ENCODE results near the gene ADGRD2. TPM values are rescaled to one million over a fixed set of nuclear protein-coding genes. Genes with fewer than 3 reads are reported as not detected.

The ADGRD2 gene
- total RNA-seq, 1 experiment from 2014 or later, result not detected

DNA sequence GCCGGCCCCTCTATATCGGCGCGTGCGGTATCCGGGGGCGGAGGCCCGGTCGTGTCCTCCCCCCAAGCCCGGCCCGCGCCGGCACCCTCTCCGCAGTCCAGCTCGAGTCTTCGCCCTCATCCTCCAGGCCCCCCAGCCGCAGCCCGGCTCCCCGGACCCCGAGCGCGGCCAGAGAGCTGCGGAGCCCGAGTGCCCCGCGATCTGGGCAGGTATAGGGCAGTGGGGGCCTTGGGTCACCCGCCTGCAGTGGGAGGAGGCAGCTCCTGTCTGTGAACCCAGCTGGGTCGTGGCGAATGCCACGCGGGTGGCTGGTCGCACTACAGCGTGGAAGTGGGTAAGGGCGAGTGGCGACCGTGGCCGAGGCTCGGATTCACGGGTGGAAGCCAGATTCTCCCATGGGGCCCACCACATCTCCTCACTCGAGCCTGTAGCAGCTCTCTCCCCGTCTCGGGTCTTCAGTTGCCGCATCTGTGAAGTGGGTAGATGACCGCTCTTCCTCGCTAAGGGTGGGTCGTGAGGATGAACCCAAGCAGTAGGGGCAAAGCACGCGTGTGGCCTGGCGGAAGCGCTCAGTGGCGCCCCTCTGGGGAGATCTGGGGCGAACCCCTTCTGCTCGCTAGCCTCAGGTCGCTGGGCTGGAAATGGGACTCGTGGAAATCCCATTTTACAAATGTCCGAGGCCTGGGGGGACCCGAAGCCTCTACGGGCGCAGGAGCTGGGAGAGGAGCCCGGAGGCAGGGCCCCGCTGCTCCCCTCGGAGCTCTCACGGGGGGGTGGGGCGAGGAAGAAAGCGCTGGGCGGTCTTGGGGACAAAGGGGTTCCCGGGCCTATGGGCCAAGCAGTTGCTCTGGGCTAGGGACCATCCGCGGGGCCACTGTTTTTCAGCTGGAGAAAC, 55.0 kb downstream of the ADGRD2 start:
- ChIA-PET RAD21 (ENCODE audit: low non-redundant PET in 1 of 2, low total read pairs in 2 of 2, uncharacterized antibody in 2 of 2, unreplicated experiment in 2 of 2) (no interaction called here), POLR2A (no interaction called here), CTCF (no interaction called here)
- H3K9ac ChIP-seq (ENCODE audit: low read length), result no peak overlapping the region
- H3K79me2 ChIP-seq (ENCODE audit: insufficient read depth, low read length), result no peaks in the 10 kb centered on the region
- no TSS peak for BruUV-seq (replicated peaks)
- no peaks in the 10 kb centered on the region for H3K27me3 ChIP-seq (ENCODE audit: insufficient read depth, low read length)
- no peaks in the 10 kb centered on the region for H3K9me2 ChIP-seq (ENCODE audit: insufficient read depth)
- no peak overlapping the region for H3K4me3 ChIP-seq (replicated peaks in 1 of 2; ENCODE audit: low read depth in 1 of 2, low read length in 2 of 2)
- H3K9me3 ChIP-seq (ENCODE audit: control insufficient read depth in 1 of 2, insufficient read depth in 1 of 2, low read depth in 1 of 2, low read length in 2 of 2), result no peaks in the 10 kb centered on the region
- H3K27ac ChIP-seq (ENCODE audit: low read depth, low read length), result no peak overlapping the region
- TF ChIP-seq POLR2AphosphoS5 (IDR thresholded peaks at IDR 0.05; ENCODE audit: low read depth, low read length) (no peak), EZH2 (IDR thresholded peaks at IDR 0.05) (no peak)
- ATAC-seq (no peak), DNase-seq (ENCODE audit: low read depth, low spot score) (no peak)
- no peak overlapping the region for H3K4me2 ChIP-seq (ENCODE audit: low read length)
- H3K4me1 ChIP-seq (ENCODE audit: control insufficient read depth in 1 of 2, insufficient read depth in 2 of 2, low read length in 2 of 2), result no peaks in the 10 kb centered on the region
- intact Hi-C loops (cut with micrococcal nuclease), result no loop called here
- no peaks in the 10 kb centered on the region for H4K20me1 ChIP-seq (ENCODE audit: insufficient read depth)
- H3K36me3 ChIP-seq (ENCODE audit: control insufficient read depth in 1 of 2, insufficient read depth in 2 of 2, low read length in 2 of 2), result no peaks in the 10 kb centered on the region
- H2AFZ ChIP-seq (ENCODE audit: low read depth, low read length, poor library complexity, severe bottlenecking), result no peak overlapping the region

GRCh38 chr9:124505901-124506346, 55.7 kb downstream of the ADGRD2 start:
- Histone ChIP-seq H3K4me3 (replicated peaks in 1 of 2; ENCODE audit: low read depth in 1 of 2, low read length in 2 of 2) (no peak overlapping the region), H3K4me1 (ENCODE audit: control insufficient read depth in 1 of 2, insufficient read depth in 2 of 2, low read length in 2 of 2) (no peaks in the 10 kb centered on the region), H3K27me3 (ENCODE audit: insufficient read depth, low read length) (no peaks in the 10 kb centered on the region), H3K9ac (ENCODE audit: low read length) (no peak overlapping the region), H3K9me2 (ENCODE audit: insufficient read depth) (no peaks in the 10 kb centered on the region), H3K36me3 (ENCODE audit: control insufficient read depth in 1 of 2, insufficient read depth in 2 of 2, low read length in 2 of 2) (no peaks in the 10 kb centered on the region), H3K79me2 (ENCODE audit: insufficient read depth, low read length) (no peaks in the 10 kb centered on the region), H3K9me3 (ENCODE audit: control insufficient read depth in 1 of 2, insufficient read depth in 1 of 2, low read depth in 1 of 2, low read length in 2 of 2) (no peaks in the 10 kb centered on the region), H4K20me1 (ENCODE audit: insufficient read depth) (no peaks in the 10 kb centered on the region), H2AFZ (ENCODE audit: low read depth, low read length, poor library complexity, severe bottlenecking) (no peak overlapping the region), H3K4me2 (ENCODE audit: low read length) (no peak overlapping the region), H3K27ac (ENCODE audit: low read depth, low read length) (no peak overlapping the region)
- ChIA-PET RAD21 (ENCODE audit: low non-redundant PET in 1 of 2, low total read pairs in 2 of 2, uncharacterized antibody in 2 of 2, unreplicated experiment in 2 of 2) (no interaction called here), POLR2A (no interaction called here), CTCF (no interaction called here)
- ATAC-seq (no peak), DNase-seq (ENCODE audit: low read depth, low spot score) (no peak)
- BruUV-seq (replicated peaks), result no TSS peak
- intact Hi-C loops (cut with micrococcal nuclease), result no loop called here
- TF ChIP-seq SP1 (IDR thresholded peaks at IDR 0.05; ENCODE audit: low read depth), result no peak
- no peak for TF ChIP-seq ZNF274 (IDR thresholded peaks at IDR 0.05; ENCODE audit: low read depth, low read length)
- no peak for TF ChIP-seq CTCF (IDR thresholded peaks at IDR 0.05 in 2 of 3, conservative IDR thresholded peaks at IDR 0.05 in 1 of 3; ENCODE audit: borderline replicate concordance in 1 of 3, insufficient read depth in 1 of 3, low read depth in 2 of 3, low read length in 2 of 3)
- no peak for TF ChIP-seq EGR1 (IDR thresholded peaks at IDR 0.05; ENCODE audit: low read depth)
- TF ChIP-seq ELF1 (IDR thresholded peaks at IDR 0.05; ENCODE audit: borderline replicate concordance, low read depth), result no peak
- TF ChIP-seq CEBPB (IDR thresholded peaks at IDR 0.05; ENCODE audit: low read depth), result no peak
- TF ChIP-seq ZFX (IDR thresholded peaks at IDR 0.05), result no peak
- no peak for TF ChIP-seq RAD21 (IDR thresholded peaks at IDR 0.05; ENCODE audit: low read depth)
- TF ChIP-seq FOSL1 (IDR thresholded peaks at IDR 0.05; ENCODE audit: low read depth), result no peak
- TF ChIP-seq EZH2phosphoT487 (IDR thresholded peaks at IDR 0.05; ENCODE audit: borderline replicate concordance), result no peak
- no peak for TF ChIP-seq YY1 (IDR thresholded peaks at IDR 0.05; ENCODE audit: extremely low read depth, insufficient replicate concordance, low read depth, low read length)
- TF ChIP-seq, protein P1, sequence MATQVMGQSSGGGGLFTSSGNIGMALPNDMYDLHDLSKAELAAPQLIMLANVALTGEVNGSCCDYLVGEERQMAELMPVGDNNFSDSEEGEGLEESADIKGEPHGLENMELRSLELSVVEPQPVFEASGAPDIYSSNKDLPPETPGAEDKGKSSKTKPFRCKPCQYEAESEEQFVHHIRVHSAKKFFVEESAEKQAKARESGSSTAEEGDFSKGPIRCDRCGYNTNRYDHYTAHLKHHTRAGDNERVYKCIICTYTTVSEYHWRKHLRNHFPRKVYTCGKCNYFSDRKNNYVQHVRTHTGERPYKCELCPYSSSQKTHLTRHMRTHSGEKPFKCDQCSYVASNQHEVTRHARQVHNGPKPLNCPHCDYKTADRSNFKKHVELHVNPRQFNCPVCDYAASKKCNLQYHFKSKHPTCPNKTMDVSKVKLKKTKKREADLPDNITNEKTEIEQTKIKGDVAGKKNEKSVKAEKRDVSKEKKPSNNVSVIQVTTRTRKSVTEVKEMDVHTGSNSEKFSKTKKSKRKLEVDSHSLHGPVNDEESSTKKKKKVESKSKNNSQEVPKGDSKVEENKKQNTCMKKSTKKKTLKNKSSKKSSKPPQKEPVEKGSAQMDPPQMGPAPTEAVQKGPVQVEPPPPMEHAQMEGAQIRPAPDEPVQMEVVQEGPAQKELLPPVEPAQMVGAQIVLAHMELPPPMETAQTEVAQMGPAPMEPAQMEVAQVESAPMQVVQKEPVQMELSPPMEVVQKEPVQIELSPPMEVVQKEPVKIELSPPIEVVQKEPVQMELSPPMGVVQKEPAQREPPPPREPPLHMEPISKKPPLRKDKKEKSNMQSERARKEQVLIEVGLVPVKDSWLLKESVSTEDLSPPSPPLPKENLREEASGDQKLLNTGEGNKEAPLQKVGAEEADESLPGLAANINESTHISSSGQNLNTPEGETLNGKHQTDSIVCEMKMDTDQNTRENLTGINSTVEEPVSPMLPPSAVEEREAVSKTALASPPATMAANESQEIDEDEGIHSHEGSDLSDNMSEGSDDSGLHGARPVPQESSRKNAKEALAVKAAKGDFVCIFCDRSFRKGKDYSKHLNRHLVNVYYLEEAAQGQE (IDR thresholded peaks at IDR 0.05; ENCODE audit: low read depth), result no peak
- TF ChIP-seq MAX (IDR thresholded peaks at IDR 0.05), result no peak

Data from HCT116 (cell line).